HG03558 (cell line): Measurements from ENCODE around the gene SVOP.

Experiments used
- ATAC-seq: cut with Tn5 transposase; IDR thresholded peaks from one replicate; pipeline ENCODE4 v1.9.1; 2021; ENCODE audit warnings: moderate number of reproducible peaks; ENCODE audit not compliant: unreplicated experiment; ENCODE audit errors: extremely low read depth

Gene SVOP

DNA sequence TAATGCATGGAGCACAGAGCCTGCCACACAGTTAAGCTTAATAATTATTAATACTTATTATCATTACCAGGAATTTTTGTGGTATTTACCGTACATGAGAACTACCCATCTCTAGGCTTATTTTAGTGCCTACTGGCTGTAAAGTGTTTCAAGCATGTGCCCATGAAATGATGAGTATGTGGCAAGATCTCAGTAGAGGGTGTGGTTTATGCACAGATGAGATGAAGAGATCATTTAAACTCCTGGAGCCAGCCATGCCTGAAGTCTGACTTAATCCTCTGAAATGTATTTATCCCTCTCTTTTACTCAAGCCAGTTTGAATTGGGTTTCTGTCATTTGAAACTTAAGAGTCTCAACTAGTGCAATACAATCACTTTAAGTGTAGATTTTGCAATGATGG is 80.7 kb downstream of the SVOP start:
- ATAC-seq, result no peak

DNA sequence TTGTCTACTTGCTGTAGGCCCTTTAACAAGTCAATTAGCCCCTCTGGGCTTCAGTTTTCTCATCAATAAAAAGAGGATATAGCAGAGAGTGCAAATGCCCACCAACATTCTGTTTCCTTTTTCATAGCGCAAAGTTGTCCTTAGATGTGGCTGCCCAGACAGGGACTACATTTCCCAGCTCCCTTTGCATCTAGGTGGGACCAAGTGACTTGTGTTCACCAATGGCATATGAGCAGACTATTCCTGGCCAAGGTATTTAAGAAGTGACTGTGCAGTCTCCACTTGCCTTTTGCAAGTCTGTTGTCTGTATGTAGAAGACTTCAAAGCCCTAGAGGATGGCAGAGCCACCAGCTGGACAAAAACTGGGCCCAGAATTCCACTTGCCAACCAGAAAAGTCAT is 81.3 kb downstream of the SVOP start:
- no peak for ATAC-seq

DNA sequence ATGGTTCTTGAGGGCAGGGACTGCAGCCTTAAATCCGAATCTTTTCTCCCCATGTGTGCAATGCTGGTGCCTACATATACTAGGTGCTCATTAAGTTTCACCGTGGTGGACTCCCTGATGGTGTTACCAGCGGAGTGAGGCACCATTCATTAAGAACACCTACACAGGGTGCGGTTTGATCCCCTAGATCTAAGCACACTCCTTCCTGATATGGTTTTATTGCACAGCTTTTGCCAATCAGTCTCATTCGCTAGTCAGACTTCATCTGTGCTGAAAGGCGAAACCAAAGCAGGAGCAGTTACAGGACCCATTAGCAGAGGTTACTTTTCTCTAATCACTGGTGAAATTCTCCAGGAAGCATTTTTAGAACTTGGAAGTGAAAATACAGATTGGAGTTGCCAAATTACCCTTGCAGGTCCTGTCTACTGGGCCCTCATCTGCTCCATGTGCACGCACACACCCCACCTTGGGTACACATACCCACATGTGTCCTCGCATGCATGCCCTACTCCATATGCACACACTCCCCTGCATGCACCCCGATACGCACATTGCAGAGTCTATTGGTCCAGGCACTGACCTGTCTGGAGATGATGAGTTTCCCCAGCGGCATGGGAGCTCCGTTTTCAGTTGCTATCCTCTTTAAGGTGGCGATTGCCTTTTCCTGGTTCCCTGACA is 82.5 kb downstream of the SVOP start:
- ATAC-seq, result no peak

DNA sequence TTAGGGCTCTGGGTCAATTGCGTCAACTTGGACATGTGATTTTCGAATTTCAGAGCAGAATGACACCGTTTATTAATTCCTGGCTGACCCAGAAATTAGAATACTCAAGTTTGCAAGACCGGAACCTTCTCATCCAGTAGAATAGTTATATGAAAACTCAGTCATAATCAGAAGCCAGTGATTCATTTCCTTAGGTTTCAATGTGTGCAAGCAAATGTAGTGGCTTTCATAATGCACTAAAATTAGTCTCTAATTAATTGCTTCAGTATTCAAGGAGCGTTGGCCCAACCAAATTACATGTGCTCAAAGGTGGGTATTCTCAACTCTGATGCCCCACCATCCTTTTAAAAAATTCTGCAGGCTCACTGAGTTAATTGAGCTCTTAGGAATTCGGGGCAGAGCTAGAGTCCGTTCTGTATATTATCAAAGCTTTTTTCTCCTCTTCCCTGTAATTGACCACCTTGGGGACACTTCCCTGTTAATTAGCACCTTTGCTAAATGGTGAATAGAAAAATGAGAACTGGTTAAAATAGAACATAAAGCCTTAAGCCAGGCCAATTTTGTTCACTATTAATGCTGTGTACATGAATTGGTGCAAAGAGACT is 85.6 kb downstream of the SVOP start:
- ATAC-seq, result no peak

DNA sequence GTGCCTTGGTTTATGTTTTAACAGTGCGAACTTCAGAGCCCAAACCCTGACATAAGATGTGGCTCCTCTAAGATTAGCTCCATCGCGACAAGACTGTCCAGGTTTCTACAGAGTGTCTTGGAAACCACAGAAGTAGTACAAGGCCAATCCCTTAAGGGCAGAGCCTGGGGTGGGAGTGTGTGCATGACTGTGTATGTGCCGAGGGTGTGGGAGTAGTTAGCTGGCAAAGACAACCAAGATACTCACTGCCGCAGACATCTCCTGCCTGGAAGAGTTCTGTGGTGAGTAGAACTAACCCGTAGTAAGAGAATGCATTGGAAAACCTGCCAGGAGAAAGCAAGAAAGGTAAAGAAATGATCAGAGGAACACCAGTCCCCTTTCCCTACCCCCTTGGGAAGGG is 86.9 kb downstream of the SVOP start:
- no peak for ATAC-seq

DNA sequence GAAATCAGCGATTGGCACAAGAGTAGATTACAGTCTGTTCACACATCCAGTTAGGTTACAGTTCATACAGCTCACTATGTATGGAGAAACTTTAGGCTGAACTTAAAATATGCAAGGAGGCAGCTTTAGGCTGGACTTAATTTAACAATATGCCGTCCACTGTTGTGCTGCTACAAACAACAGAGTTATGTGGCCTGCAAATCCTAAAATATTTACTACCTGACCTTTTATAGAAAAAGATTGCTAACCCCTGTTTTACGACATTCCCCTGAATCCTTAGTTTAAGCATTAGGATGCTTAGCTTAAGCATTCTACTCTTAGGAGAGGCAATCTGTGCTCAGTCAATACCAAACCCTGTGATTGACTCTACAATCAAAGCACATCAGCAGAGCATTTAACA is 90.1 kb downstream of the SVOP start:
- ATAC-seq, result no peak

DNA sequence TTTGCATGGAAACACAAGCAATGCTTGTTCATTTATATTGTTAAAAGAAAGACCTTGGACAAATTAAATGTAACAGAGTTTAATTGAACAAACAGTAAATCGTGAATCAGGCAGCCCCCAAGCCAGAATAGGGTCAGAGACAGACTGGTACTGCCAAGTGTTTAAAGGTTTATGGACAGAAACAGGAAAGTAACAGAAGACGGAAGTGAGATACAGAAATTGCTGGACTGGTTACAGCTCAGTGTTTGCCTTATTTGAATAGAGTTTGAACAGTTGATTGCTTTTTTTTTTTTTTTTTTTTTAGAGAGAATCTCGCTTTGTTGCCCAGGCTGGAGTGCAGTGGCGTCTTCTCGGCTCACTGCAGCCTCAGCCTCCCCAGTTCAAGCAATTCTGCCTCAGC is 90.7 kb downstream of the SVOP start:
- ATAC-seq, result peak; percentile 56

DNA sequence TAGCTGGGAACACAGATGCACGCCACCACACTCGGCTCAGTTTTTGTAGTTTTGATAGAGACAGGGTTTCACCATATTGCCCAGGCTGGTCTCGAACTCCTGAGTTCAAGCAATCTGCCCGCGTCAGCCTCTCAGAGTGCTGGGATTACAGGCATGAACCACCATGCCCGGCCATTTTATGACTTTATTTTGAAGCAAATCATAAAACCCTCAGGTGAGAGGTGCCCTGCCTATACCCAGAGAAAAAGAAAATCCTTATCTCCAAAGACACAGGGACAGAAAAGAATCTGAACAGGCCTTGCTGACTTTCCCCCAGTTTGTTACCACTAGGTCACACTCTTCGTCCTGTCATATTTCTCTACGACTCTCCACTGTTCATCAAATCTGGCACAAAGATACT is 92.2 kb downstream of the SVOP start:
- no peak for ATAC-seq

DNA sequence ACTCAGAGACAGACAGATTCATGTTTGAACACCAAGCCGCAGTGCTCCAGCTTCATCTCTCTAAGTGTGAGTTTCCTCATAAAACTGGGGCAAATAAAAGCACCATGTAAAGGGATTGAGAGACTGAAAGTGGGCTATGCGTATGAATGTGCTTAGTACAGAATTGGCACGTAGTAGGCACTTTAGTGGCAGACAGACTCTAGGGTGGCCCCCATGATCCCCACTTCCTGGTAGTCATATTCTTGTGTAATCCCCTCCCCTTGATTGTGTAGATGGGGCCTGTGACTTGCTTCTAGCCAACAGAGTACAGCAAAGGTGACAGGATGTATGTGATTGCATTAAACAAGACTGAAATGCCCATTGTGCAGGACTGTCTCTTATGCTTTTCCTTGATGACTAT is 98.0 kb downstream of the SVOP start:
- no peak for ATAC-seq

DNA sequence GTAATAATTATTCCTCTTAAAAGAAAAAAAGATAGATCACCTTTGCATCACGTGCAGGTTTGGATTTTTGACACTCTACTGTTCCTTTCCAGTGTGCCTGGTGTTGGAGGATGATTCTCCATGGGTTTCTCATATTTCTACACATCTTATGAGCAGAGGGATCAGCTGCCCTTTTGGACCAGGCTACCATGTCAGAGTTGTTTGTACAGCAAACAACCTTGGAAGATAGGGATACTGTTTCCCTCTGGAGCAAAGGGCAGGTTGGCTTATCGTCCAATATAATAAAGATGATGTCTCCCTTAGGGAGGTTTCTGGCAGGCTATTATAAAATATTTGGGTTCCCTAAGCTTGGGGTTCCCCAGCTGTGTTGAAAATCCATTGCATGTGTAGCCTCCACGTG is 98.9 kb downstream of the SVOP start:
- ATAC-seq, result no peak

DNA sequence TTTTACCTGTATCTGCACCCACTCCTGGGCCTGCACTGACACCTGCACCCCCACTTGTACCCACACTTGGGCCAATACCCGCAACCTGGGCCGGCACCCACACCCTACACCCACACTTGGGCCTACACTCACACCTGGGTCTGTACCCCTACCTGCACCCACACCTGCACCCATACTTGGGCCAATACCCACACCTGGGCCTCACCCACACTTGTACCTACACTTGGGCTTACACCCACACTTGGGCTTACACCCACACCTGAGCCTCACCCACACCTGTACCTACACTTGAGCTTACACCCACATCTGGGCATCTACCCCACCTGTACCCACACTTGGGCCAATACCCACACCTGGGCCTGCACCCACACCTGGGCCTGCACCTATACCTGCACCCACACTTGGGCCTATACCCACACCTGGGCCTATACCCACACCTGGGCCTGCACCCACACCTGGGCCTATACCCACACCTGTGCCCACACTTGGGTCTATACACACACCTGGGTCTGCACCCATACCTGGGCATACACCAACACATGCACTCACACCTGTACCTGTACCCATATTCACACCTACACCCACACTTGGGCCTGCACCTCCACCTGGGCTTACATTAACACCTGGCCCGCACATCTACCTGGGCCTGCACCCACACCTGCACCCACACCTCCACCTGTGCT is 101.8 kb downstream of the SVOP start:
- no peak for ATAC-seq

DNA sequence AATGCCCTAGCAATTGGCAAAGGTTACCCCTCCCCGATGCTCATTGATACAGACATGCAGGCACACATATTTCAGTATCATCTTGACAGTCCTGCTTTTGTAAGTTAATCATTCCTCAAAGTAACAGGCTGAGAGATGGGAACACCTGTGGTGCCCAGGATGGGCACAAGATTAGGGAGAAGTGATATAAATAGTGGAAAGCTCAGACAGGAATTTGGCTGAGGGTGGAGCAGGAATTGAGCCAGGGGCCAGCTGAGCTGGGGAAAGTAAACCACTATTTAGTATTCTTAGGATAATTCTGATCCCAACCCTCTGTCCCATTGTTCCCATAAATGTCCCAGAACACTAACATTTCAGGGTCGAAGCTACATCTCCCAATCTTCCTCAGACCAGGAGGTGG is 102.7 kb downstream of the SVOP start:
- ATAC-seq, result no peak

DNA sequence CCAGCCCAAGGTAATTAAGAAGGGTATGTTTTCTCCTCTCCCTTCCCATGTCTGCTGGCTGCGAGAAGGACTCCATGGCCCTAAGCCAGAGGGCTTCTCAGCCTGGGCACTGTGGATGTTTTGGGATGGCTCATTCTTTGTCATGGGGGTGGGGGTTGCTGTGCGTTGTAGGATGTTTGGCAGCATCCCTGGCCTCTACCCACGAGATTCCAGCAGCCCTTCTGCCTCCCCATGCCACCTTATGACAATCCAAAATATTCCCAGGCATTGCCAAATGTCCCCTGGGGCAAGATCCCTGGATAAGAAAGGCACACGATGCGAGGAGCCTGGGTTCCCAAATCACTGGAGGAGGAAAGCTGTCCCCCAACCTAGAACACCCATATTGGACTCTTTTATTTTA is 104.5 kb downstream of the SVOP start:
- no peak for ATAC-seq

DNA sequence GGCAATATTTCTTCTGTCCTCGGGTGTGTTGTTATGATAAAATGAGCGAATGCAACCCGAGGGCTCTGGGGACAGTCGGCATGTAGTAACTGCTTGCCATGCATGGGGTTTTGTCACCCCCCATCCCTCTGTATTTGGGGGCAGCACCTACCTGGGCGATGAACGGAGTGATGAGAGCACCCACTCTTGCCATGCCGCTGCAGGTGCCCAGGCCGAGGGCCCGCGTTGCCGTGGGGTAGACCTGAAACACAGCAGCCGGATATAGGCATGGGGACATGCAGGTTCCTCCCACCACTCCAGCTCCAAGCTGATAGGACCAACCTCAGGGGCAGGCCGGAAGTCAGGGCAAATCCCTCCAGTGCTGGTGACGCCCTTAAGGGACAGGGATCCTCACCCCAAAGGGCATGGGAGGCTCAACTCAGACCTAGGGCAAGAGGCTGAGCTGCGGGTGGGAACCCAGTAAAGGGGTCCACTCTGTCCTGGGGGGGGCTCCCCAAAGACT is 105.2 kb downstream of the SVOP start:
- ATAC-seq, result no peak

DNA sequence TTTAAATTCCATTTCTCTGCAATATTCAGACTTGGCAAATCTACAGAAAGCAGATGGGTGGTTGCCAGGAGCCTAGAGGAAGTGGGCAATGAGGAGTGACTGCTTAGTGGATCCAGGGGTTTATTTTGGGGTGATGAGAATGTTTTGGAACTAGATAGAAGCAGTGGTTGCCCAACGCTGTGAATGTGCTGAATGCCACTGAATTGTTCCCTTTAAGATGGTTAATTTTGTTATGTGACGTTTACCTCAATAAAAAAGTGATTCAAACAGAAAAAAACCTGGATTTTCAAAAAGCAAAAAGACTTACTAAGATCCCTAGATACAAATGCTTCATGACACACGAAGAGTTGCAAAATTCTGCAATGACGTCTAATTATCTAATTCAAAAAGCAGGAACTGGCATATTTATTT is 106.7 kb downstream of the SVOP start:
- ATAC-seq, result no peak

DNA sequence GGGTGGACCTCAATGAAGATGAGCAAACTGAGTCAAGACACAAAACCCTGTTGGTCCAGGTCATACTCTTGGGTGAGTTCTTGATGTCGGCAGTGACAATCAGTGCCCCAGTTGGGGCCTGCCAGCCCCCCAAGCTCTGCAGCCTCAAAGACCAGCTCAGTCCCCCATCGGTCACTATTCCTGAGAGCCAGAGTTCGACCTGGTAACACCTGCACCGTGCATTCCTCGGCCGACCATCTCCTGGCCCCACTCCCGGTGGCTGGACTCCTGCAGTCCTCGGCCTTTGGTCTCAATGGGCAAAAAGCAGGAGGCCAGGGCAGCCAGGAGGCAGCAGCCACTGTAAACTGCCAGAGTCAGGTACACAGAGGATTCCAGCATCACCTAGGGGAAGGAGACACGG is 108.5 kb downstream of the SVOP start:
- no peak for ATAC-seq

DNA sequence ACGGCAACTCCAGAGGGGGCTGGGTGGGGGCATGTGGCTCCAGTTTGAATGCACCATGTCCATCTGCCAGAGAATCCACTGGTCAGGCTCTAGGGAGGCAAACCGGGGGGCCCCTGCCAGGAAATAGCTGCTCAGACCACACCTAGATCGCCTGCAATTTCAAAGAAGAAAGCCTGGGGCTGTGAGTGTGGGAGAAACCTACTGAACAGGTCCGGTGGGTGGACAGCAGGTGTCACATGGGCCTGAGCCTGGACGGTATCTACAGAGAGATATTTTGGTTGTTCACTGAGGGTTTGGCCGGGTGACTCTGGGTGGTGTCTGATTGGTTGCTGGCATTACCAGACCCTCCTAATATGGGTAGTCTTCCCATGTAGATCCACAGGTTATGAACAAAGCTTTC is 109.0 kb downstream of the SVOP start:
- no peak for ATAC-seq

DNA sequence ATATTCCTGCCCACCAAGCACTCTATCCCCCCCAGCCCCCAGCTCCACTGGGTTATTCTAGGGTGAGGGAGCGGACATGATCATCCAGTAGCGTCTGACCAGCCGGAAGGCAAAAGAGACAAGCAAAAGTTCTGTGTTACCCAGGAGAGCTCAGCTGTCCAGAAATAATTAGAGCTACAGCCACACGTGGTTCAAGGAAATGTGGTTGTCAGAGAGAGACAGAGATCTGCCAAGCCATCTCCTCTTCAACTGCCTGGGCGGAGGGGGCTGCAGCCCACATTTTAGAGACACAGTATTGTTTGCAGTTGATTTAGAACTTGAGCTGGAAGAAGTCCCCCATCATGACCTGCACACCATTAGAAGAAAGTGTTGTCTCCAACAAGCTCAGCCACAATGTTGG is 110.5 kb downstream of the SVOP start:
- ATAC-seq, result no peak

DNA sequence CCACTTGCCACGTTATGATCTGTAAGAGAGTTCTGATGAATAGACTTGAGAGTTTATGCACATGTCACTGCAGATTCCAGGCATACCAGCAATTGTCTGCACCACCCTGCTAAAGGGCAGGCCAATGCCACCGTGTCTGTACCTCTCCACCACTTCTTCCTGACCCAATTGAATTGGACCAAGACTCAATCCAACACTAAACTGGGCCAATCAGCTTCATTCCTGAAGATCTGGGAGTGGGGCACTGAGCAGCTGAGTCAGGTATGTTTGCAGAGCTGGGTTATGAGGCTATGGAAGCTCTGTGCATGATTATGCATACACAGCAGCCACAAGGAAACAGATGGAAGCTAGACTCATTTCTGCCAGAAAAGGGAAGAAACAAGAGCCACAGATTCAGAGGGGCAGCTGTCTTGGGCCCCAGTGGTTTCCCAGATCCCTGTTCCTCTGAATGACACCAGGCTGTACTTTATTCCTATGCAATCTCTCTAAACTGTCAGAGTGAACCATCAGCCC is 113.0 kb downstream of the SVOP start:
- ATAC-seq, result no peak

DNA sequence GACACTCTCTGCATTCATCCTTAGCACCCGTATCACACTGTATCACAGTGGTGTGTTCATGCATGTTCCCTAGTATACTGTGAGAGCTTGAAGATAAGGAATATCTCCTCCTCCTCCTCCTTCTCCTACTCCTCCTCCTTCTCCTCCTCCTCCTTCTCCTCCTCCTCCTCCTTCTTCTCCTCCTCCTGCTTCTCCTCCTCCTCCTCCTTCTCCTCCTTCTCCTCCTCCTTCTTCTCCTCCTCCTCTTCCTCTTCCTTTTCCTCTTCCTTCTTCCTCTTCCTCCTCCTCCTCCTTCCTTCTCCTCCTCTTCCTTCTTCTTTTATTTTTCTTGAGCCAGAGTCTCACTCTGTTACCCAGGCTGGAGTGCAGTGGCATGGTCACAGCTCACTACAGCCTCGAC is 113.9 kb downstream of the SVOP start:
- ATAC-seq, result no peak

DNA sequence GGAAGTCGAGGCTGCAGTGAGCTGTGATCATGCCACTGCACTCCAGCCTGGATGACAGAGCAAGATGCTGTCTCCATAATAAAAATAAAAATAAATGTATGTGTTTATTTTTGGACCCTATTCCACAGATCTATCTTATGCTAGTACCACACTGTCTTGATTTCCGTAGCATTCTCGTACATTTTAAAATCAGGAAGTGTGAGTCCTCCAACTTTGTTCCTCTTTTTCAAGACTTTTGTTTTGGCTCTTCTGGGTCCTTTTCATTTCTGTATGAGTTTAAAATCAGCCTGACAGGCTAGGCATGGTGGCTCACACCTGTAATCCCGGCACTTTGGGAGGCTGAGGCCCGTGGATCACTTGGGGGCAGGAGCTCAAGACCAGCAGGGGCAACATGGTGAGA is 115.1 kb downstream of the SVOP start:
- ATAC-seq, result no peak

DNA sequence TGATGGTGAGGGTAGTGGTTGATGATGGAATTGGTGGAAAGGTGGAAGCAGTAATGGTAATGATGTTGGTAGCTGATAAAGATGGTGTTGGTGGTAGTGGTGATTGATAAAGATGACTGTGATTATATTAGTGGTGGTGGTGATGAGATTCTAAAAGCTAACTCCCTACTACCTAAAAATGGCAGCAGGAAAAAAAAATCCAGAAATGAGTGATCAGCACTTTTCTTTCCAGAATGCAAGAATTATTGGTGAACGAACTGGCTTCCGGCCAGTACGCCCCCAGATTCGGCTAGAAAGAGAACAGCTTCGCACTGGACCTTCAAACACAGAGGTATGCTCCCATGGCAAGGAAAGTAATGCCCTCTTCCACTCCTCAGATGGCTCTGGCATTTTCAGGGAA is 121.7 kb downstream of the SVOP start:
- no peak for ATAC-seq
